HFF-Myc (cell line): ENCODE results near the gene MTCL1.

Source experiments
- DNase-seq: peaks from one replicate; pipeline ENCODE4 v3.0.0-alpha.2; 2011; ENCODE audit warnings: low read depth; ENCODE audit errors: extremely low read depth
- H3K4me3 ChIP-seq: replicated peaks from 2 replicates; pipeline ENCODE4 v1.5.1; 2011; ENCODE audit warnings: low read depth, mild to moderate bottlenecking, control low read depth, low read length
- CTCF ChIP-seq: IDR thresholded peaks from 2 replicates; pipeline ENCODE4 v1.5.1; 2012; ENCODE audit warnings: mild to moderate bottlenecking, low read depth, low read length, control low read depth; ENCODE audit errors: missing control alignments

MTCL1 gene

DNA sequence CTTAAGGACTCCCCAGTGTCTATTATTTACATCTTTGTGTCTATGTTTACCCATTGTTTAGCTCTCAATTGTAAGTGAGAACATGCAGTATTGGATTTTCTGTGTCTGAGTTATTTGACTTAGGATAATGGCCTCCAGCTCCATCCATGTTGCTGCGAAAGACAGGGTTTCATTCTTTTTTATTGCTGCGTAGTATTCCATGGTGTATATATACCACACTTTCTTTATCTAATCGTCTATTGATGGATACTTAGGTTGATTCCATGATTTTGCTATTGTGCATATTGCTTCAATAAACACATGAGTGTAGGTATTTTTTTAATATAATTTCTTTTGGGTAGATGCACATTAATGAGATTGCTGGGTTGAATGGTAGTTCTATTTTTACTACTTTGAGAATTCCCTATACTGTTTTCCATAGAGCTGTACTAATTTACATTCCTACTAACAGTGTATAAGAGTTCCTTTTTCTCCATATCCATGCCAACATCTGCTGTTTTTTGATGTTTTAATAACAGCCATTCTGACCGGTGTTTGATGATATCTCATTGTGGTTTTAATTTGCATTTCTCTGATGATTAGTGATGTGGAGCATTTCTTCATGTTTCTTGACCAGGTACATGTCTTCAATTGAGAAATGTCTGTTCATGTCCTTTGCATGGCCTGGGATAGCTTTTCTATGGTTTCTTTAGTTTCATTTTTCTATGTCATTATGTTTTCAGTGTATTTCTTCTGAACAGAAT, 21.8 kb downstream of the MTCL1 start:
- TF ChIP-seq CTCF: no peak
- no peak for DNase-seq
- H3K4me3 ChIP-seq: no peak overlapping the region

DNA sequence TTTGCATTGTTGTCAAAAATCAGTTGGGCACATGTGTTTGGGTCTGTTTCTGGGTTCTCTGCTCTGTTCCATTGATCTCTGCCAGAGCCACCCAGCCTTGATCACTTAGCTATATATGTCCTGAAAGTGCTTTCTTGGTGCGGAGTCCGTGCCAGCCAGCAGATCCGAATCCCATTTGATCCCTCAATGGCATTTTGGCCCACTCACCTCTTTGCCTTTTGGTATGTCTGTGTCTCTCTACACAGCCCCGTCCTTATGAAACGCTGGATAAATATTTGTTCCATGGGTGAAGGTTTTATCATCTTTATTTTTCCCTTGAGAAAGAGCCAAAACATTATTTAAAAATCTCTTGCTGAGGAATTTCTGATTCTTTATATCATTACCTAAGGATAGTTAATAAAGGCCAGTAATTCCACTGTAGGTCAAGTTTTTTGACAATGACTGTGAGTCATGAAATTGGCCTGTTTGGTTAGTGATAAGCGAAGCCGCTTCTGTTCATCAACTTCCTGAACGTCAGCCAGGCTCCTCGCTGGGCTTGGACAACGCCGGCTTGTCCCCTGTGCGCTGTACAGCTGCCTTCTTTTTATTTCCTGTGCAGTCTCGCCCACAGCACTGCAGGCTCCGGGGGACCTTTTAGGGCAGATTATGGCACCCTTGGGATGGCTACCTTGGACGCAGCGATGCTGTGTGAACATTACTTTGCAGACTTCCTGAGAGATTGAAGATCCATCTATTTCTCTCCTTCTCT, 24.9 kb downstream of the MTCL1 start:
- no peak overlapping the region for H3K4me3 ChIP-seq
- no peak for DNase-seq
- no peak for TF ChIP-seq CTCF

DNA sequence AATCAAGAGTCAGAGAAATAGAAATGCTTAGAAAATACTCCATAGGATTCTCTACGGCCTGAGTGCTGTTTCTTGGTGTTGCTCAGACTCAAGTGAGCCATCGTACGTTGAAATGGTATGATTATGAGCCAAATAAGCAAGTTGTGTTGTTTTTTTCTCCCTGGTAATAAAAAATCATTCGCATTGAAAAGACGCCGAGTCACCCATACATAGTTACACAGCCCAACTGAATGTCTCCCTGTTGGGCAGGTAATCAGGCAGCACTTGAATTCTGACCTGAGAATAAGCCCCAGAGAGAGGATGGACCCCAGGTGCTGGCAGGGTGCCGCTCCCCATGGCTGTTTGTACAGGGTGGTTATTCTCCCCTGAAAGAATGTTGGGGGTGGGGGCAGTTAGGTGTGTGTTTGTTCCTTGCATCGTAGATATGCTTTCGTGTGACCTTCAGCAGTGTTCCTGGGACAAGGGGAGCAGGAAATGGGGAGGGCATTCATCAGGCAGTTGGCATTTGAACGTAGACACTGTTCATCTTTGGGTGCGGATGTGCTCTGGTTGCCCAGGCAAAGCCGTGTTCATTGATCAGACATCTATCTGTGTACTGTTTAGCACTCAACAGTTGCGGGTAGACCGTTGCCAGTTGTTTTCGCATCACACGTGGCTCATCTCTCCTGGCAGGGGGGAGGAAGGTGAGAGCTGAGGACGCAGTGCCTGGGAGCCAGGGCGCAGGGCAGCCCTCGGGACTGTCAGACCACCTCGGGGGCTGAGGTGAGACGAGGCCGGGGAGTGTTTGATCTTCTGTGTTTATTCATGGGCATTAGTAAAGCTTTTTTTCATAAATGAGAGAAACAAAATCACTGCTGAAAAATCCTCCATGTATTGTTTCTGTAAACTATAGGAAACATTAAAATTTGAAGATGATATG, 27.3 kb downstream of the MTCL1 start:
- H3K4me3 ChIP-seq: no peak overlapping the region
- no peak for TF ChIP-seq CTCF
- no peak for DNase-seq

DNA sequence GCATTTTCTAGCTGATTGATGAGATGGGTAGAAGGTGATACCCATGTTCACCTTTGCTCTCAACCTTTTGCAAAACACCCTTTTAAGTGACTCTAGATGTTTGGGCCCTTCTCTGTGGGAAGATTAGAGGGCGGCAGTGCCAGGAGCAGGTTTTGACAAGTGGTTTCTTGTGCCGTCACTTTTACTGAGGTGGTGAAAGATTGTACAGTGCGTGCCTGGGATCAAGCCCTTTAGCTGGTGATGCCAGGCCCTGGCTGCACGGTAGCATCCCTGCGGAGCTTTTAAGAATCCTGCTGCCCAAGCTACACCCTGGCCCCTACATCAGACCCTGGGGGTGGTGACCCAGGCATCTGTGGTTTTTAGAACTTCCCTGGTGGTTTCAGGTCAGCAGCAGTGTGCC, 29.1 kb downstream of the MTCL1 start:
- no peak for TF ChIP-seq CTCF
- no peak overlapping the region for H3K4me3 ChIP-seq
- no peak for DNase-seq

GRCh38 chr18:8735274-8735673, 29.9 kb downstream of the MTCL1 start:
- no peak for TF ChIP-seq CTCF
- no peak overlapping the region for H3K4me3 ChIP-seq
- DNase-seq: no peak

- DNase-seq: no peak
- H3K4me3 ChIP-seq: no peak overlapping the region
- TF ChIP-seq CTCF: no peak
Observed at GRCh38 chr18:8741117-8741516, 35.8 kb downstream of the MTCL1 start.
